Psoas muscle (tissue), 8 donors: ENCODE measurements around the gene FLNB. TPM values are rescaled to one million over a fixed set of nuclear protein-coding genes. Genes with fewer than 3 reads are reported as not detected.

Source experiments
- ATAC-seq, 4 donors: fragments of 200-7000 bp; cut with Tn5 transposase; one replicate each; pipeline ENCODE4 v1.9.1; 2020; ENCODE audit warnings: moderate library complexity in 3 of 4, mild to moderate bottlenecking in 2 of 4
- DNase-seq, 2 donors: peaks; one replicate each; pipeline ENCODE4 v3.0.0-alpha.2; 2020
- H3K27ac ChIP-seq: fragments of 200-600 bp; one replicate; pipeline ENCODE4 v1.8.0; 2022
- H3K27me3 ChIP-seq, 3 donors: fragments of 200-600 bp in 1 of 3; one replicate each; pipeline versions ENCODE4 v1.6.1 to v1.8.0; 2013 to 2022; ENCODE audit warnings: low read length in 2 of 3, mild to moderate bottlenecking in 2 of 3, moderate library complexity in 1 of 3; ENCODE audit not compliant: insufficient read depth in 3 of 3
- H3K36me3 ChIP-seq, 2 donors: fragments of 200-600 bp in 1 of 2; one replicate each; pipeline versions ENCODE4 v1.6.1 to v1.8.0; 2013 to 2022; ENCODE audit warnings: low read depth in 1 of 2, mild to moderate bottlenecking in 1 of 2, moderate library complexity in 1 of 2; ENCODE audit not compliant: insufficient read depth in 1 of 2
- H3K4me1 ChIP-seq: fragments of 200-600 bp; one replicate; pipeline ENCODE4 v1.8.0; 2022
- H3K4me3 ChIP-seq: fragments of 200-600 bp; one replicate; pipeline ENCODE4 v1.8.0; 2022; ENCODE audit warnings: mild to moderate bottlenecking
- H3K9me3 ChIP-seq: fragments of 200-600 bp; one replicate; pipeline ENCODE4 v1.8.0; 2022
- CTCF ChIP-seq: fragments of 200-600 bp; IDR thresholded peaks from one replicate; pipeline ENCODE4 v1.8.0; 2022; ENCODE audit warnings: antibody characterized with exemption
- WGBS, 3 donors: extraction: QIAGEN DNeasy Blood & Tissue Kit; methylation state at CpG; one replicate each; pipeline versions ENCODE4 v1.1.6 to v1.1.7; 2013; 5-methylcytosine and 5-hydroxymethylcytosine counted together
- intact Hi-C, 2 donors: fragments of 100-400 bp; cut with DNase I; formaldehyde crosslinking; loops; one replicate each; pipeline versions ENCODE4 v1.11.0 to v1.14.2; 2022
- polyA plus RNA-seq, 3 donors: library from polyadenylated mRNA; stranded (reverse); fragments of 200-250 nt; gene quantifications; one replicate each; pipeline ENCODE4 v1.2.3, GENCODE V29; 2013
- total RNA-seq, 4 donors: library from RNA; stranded (reverse); fragmentation: NEBNext Ultra II Directional in 2 of 4; extraction: Animal tissue kit (Norgen Biotek cat#: 25700) in 2 of 4; gene quantifications; one replicate each; pipeline versions ENCODE4 v1.2.1 to v1.2.4, GENCODE V29; 2021 to 2023
- donor health status: healthy with polysubstance abuse.
- donor health status: DM: no; HTN: no; CAD: no; lungs with moderate emphysema.
- donor health status: Bipolar disorder and iron deficiency.
- donor health status: healthy.
- donor health status: DM: yes; HTN: yes; CAD: no.
- donor health status: DM: no; HTN: no; CAD: no.
- donor health status: DM: no; HTN: no; CAD: no.
- donor health status: DM: yes; HTN: yes; CAD: no.

Gene FLNB
- total and polyA plus RNA-seq, 7 donors = 6.4 to 17.9 (median 14.7) TPM

- ATAC-seq (no peak), DNase-seq (no peak)
- Histone ChIP-seq H3K27ac (no peak overlapping the region), H3K27me3 (no peaks in the 10 kb centered on the region), H3K36me3 (peaks cover 0 to 10% of the 10 kb centered on the region in 2 donors), H3K4me1 (no peaks in the 10 kb centered on the region), H3K4me3 (no peak overlapping the region), H3K9me3 (no peaks in the 10 kb centered on the region)
- intact Hi-C loops = no loop called here
- TF ChIP-seq CTCF = no peak
- 82 to 93% (median 87%) methylated on average over 4 of the region's 4 CpGs for WGBS, 3 donors
These were observed 70.4 kb downstream of the FLNB start for GRCh38 chr3:58078610-58079009.

GRCh38 chr3:58079773-58080172 is 71.6 kb downstream of the FLNB start:
- Histone ChIP-seq H3K36me3 (peaks cover 0 to 10% of the 10 kb centered on the region in 2 donors), H3K4me3 (no peak overlapping the region), H3K27me3 (no peaks in the 10 kb centered on the region), H3K9me3 (no peaks in the 10 kb centered on the region), H3K27ac (no peak overlapping the region), H3K4me1 (no peaks in the 10 kb centered on the region)
- ATAC-seq = no peak
- whole genome bisulfite sequencing, 3 donors = 85 to 93% (median 86%) methylated on average over 9 of the region's 9 CpGs
- no peak for TF ChIP-seq CTCF
- no peak for DNase-seq
- intact Hi-C loops = no loop called here

GRCh38 chr3:58082047-58082446 is 73.8 kb downstream of the FLNB start:
- Histone ChIP-seq H3K4me1 (no peaks in the 10 kb centered on the region), H3K9me3 (no peaks in the 10 kb centered on the region), H3K27ac (no peak overlapping the region), H3K4me3 (no peak overlapping the region), H3K36me3 (peaks cover 0 to 10% of the 10 kb centered on the region in 2 donors), H3K27me3 (no peaks in the 10 kb centered on the region)
- WGBS, 3 donors = 27 to 36% (median 27%) methylated on average over 7 of the region's 7 CpGs
- intact Hi-C loops = no loop called here
- DNase-seq (no peak), ATAC-seq (no peak)
- no peak for TF ChIP-seq CTCF

- WGBS, 3 donors = 23 to 37% (median 30%) methylated on average over 3 to 4 of the region's 4 CpGs
These were observed 75.9 kb downstream of the FLNB start for GRCh38 chr3:58084166-58084565.

More at GRCh38 chr3:58084166-58084565, 75.9 kb downstream of the FLNB start:
- intact Hi-C loops = no loop called here
- TF ChIP-seq CTCF = no peak
- ATAC-seq = no peak
- no peaks in the 10 kb centered on the region for H3K4me1 ChIP-seq
- no peak overlapping the region for H3K27ac ChIP-seq
- H3K4me3 ChIP-seq = no peak overlapping the region
- DNase-seq = no peak
- H3K27me3 ChIP-seq = no peaks in the 10 kb centered on the region
- no peaks in the 10 kb centered on the region for H3K36me3 ChIP-seq
- H3K9me3 ChIP-seq = no peaks in the 10 kb centered on the region
